ENCODE data around the gene DDX4.

GRCh38 chr5:55816342-55816741 is 78.5 kb downstream of the DDX4 start:
- TF ChIP-seq TAF1 (IDR thresholded peaks at IDR 0.05; ENCODE audit: borderline replicate concordance, insufficient read depth, low read length) (no peak), SIN3A (IDR thresholded peaks at IDR 0.05; ENCODE audit: borderline replicate concordance, insufficient read depth, low read length) (no peak), POLR2AphosphoS5 (IDR thresholded peaks at IDR 0.05; ENCODE audit: low read depth, low read length) (no peak)

Data from PFSK-1 (cell line).